Muscle layer of duodenum (tissue), 2 donors: Measurements from ENCODE around the gene PODXL2.

ENCODE experiments used
- H3K27ac ChIP-seq: one replicate; pipeline ENCODE4 v1.7.0; 2013; ENCODE audit warnings: mild to moderate bottlenecking, low read length
- H3K27me3 ChIP-seq: one replicate; pipeline ENCODE4 v1.7.0; 2013; ENCODE audit warnings: low read depth, mild to moderate bottlenecking, control low read depth, low read length
- H3K36me3 ChIP-seq, 2 donors: one replicate each; pipeline ENCODE4 v1.7.0; 2013; ENCODE audit warnings: low read length in 2 of 2, control low read depth in 1 of 2, mild to moderate bottlenecking in 1 of 2; ENCODE audit not compliant: insufficient read depth in 2 of 2, control insufficient read depth in 1 of 2
- H3K4me1 ChIP-seq, 2 donors: one replicate each; pipeline ENCODE4 v1.7.0; 2013; ENCODE audit warnings: low read length in 2 of 2, mild to moderate bottlenecking in 2 of 2, control low read depth in 1 of 2, moderate library complexity in 1 of 2; ENCODE audit not compliant: insufficient read depth in 2 of 2, control insufficient read depth in 1 of 2
- H3K4me3 ChIP-seq, 2 donors: one replicate each; pipeline ENCODE4 v1.7.0; 2013; ENCODE audit warnings: low read length in 2 of 2, low read depth in 1 of 2, mild to moderate bottlenecking in 1 of 2
- H3K9me3 ChIP-seq, 2 donors: one replicate each; pipeline ENCODE4 v1.7.0; 2013; ENCODE audit warnings: low read length in 2 of 2, control low read depth in 1 of 2, mild to moderate bottlenecking in 1 of 2; ENCODE audit not compliant: control insufficient read depth in 1 of 2
- donor health status: healthy.

Gene PODXL2, protein sequence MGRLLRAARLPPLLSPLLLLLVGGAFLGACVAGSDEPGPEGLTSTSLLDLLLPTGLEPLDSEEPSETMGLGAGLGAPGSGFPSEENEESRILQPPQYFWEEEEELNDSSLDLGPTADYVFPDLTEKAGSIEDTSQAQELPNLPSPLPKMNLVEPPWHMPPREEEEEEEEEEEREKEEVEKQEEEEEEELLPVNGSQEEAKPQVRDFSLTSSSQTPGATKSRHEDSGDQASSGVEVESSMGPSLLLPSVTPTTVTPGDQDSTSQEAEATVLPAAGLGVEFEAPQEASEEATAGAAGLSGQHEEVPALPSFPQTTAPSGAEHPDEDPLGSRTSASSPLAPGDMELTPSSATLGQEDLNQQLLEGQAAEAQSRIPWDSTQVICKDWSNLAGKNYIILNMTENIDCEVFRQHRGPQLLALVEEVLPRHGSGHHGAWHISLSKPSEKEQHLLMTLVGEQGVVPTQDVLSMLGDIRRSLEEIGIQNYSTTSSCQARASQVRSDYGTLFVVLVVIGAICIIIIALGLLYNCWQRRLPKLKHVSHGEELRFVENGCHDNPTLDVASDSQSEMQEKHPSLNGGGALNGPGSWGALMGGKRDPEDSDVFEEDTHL

DNA sequence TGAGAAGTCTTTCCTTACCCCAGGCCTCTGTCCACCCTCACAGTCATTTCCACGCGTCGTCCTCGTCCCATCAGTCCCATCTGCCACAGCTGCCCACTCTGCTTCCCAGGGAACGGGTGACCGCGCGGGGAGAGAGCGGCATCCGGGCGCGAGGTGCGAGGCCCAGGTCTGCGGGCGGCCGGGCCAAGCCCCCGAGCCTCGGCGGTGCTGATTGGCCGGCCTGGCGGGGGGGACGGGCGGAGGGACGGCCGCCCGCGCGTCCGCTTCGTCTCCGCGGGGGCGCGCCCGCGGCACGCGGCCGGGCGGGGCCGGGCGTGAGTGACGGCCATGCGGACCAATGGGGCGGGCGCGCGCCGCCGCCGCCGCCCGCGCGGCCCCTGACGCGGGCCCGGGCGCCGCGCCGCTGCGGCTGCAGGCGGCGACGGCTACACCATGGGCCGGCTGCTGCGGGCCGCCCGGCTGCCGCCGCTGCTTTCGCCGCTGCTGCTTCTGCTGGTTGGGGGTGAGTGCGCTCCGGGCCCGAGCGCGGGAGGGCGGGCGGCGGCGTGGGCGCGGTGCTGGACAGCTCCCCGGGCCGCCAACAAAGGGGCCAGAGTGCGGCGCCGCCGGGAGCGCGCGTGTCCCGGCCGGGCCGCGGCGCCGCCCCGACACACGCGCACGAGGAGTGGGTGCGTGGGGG is at the start of gene PODXL2:
Gene PODXL2 (plus strand): TSS at position 398 of the 679 bp plus-strand sequence. CDS start 35 bp downstream, at position 433.
- Histone ChIP-seq H3K36me3 (no peaks in the 10 kb centered on the region), H3K4me1 (peaks cover 0 to 12% of the 10 kb centered on the region in 2 donors), H3K9me3 (no peaks in the 10 kb centered on the region), H3K27me3 (peaks cover 13% of the 10 kb centered on the region), H3K27ac (no peak within 1 kb of the TSS), H3K4me3 (peak within 1 kb of the TSS; percentile 46 to 75)

DNA sequence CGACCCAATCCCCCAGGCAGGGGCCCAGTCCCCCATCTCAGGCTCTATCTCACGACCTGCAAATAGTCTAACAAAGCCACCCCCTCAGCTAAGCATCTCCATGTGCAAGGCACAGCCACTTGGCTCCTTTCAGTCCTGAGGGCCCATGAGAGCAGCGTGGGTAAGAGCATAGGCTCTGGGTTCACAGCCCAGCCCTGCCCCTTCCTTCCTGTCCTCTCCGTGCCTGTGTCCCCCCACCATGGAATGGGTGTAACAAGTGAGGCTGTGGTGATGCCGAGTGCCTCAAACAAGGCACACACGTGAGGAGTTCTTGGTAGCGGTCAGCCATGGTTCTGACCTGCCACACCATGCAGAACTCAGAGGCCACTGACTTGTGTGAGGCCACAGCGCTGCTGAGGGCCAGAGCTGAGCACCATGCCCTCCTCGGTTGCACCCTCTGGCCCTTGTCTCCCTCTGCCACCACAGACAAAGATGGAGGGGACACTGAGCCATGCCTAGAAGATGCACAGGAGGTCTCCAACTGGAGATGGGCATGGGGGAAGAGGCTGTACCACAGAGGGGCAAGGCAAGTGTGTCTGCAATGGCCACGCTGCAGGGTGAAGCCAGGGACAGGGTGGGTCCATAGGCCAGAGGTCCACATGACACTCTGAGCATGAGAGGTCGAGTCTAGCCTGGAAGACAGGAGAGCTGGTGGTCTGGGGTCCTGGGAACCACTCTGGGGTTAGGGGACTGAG is 48.5 kb upstream of the PODXL2 start:
- no peaks in the 10 kb centered on the region for H3K27me3 ChIP-seq
- no peak overlapping the region for H3K4me3 ChIP-seq
- H3K36me3 ChIP-seq, result peaks cover 0 to 27% of the 10 kb centered on the region in 2 donors
- no peaks in the 10 kb centered on the region for H3K9me3 ChIP-seq
- H3K27ac ChIP-seq, result no peak overlapping the region
- peaks cover 0 to 7% of the 10 kb centered on the region in 2 donors for H3K4me1 ChIP-seq

DNA sequence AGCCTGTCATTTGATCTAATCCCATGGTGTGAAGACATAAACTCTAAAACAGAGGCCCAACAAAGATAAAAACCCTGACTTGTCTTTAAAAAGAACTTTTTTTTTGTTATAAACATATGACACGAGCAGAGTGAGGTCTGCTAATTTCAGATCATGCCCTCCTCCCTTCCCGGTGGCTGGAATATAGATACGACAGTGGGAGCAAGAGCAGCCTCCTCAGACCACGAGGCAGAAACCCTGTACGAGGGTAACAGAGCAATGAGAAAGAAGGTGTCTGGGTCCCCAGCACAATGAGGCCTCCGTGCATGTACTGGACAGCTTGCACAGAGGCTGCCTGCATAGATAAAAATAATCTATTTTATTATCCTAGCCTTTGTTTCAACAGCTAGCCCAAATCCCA is 44.3 kb upstream of the PODXL2 start:
- H3K27ac ChIP-seq, result no peak overlapping the region
- H3K4me3 ChIP-seq, result no peak overlapping the region
- H3K27me3 ChIP-seq, result no peaks in the 10 kb centered on the region
- no peaks in the 10 kb centered on the region for H3K36me3 ChIP-seq
- peaks cover 7 to 42% of the 10 kb centered on the region in 2 donors for H3K4me1 ChIP-seq
- no peaks in the 10 kb centered on the region for H3K9me3 ChIP-seq

DNA sequence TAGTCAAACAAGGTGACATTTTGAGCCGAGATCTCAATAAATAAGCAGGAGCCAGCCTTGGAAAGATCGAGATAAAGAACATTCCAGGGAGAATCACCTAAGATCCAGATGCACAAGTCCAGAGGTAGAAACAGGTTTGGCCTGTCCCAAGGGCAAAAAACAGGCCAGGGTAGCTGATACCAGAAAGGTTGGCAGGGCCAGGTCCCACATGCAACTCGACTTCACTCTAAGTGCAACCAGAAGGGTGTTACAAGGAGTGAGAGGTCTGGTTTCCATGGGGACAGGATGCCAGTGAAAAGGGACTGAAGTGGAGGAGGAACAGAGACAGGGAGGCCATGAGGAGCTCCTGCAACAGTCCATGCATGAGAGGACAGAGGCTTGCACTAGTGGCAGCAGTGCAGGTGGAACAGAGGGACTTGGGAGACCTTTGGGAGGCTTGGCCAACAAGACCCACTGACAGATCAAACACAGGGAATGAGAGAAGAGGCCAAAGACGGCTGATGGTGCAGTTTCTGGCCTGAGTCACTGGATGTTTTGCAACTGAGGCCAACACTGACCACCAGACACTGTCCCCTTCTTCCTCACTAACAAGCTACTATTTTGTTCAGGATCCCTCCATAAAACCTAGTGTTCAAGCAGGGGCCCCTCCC is 43.7 kb upstream of the PODXL2 start:
- H3K27ac ChIP-seq, result no peak overlapping the region
- H3K4me1 ChIP-seq, result peaks cover 7 to 42% of the 10 kb centered on the region in 2 donors

DNA sequence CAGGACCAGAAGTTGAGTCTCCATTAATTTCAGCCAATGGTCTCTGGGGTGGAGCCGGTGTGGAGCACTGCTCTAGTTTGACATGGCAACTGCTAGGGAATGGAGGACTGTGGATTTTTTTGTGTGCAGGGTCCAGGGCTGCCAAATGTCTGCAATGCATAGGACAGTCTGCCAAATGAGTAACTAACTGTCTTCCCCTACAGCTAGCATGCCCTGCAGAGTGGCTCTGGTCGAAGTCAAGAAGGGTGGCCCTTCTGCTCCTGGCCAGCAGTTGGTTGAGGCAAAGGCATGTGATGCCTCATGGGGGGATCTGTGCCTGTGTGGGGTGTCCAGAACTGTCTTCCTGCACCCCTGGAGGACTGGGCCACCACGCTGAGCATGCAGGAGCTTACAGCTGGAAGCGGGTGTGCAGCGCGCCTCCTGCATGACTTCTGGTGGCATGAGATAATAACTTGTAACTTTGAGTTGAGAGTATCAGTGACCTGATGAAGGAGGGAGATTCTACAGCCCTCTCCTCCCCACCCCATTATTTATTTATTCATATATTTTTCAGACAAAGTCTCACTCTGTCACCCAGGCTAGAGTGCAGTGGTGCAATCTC is 43.1 kb upstream of the PODXL2 start:
- H3K4me3 ChIP-seq, result no peak overlapping the region
- H3K4me1 ChIP-seq, result peaks cover 7 to 42% of the 10 kb centered on the region in 2 donors
- no peaks in the 10 kb centered on the region for H3K27me3 ChIP-seq
- no peak overlapping the region for H3K27ac ChIP-seq
- H3K36me3 ChIP-seq, result no peaks in the 10 kb centered on the region
- no peaks in the 10 kb centered on the region for H3K9me3 ChIP-seq

More for the DNA sequence above, 43.7 kb upstream of the PODXL2 start:
- H3K9me3 ChIP-seq, result no peaks in the 10 kb centered on the region
- no peak overlapping the region for H3K4me3 ChIP-seq
- no peaks in the 10 kb centered on the region for H3K36me3 ChIP-seq
- no peaks in the 10 kb centered on the region for H3K27me3 ChIP-seq

DNA sequence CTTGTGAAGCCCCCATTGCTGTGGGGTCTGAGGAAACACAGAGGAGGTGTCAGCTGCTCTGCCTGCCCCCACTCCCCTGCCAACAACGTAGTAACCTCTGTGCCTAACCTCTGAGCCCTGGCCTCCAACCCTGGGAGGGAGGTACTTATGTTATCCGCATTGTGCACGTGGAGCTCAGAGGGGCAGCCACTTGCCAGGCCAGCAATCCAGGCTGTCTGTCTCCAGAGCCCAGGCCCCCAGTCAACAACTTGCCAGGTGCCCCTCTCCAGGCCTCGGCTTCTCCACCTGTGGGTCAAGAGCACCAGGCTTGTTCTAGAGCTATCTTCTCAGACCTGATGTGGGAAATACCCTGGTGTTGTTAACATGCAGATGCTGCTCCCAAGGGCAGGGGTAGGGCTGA is 41.1 kb upstream of the PODXL2 start:
- Histone ChIP-seq H3K9me3 (no peaks in the 10 kb centered on the region), H3K27ac (no peak overlapping the region), H3K36me3 (no peaks in the 10 kb centered on the region), H3K27me3 (no peaks in the 10 kb centered on the region), H3K4me3 (no peak overlapping the region), H3K4me1 (peaks cover 7 to 52% of the 10 kb centered on the region in 2 donors)

DNA sequence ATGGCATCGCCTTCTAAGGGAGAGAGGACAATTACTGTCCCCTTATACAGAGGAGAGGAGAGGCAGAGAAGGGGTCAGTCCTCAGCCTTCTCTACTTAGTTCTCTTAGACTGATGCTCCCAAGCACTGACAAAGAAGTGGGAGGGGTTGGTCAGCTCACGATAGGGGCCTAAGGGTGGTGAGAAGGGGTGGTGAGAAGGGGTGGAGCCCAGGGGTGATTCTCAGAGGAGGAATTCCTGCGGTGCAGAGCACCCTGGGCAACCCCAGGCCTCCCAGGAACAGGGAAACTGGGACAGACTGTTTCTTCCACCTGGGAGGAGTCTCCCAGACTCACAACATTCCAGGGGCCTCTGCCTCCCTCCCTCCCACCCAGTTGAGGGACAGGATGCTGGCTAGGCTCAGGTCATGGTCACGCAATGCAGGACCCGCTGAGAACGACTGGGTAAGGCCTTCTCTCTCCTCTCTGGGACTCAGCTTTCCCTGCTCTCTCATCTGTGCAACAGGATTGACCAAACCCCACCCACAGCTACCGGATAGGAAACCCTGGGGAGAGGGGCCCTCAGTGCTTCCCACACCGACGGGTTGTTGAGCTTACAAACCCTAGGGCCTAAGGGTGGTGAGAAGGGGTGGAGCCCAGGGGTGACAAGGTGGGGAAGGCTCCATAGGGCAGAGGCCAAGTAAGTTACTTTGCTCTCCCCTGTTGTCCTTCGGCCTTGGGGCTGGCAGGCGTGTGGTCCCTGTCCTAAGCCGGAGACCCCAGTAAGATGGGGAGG is 40.0 kb upstream of the PODXL2 start:
- Histone ChIP-seq H3K27me3 (no peaks in the 10 kb centered on the region), H3K4me3 (peak overlapping the region; percentile 73 to 93), H3K9me3 (no peaks in the 10 kb centered on the region), H3K4me1 (peaks cover 7 to 52% of the 10 kb centered on the region in 2 donors), H3K36me3 (no peaks in the 10 kb centered on the region), H3K27ac (no peak overlapping the region)

DNA sequence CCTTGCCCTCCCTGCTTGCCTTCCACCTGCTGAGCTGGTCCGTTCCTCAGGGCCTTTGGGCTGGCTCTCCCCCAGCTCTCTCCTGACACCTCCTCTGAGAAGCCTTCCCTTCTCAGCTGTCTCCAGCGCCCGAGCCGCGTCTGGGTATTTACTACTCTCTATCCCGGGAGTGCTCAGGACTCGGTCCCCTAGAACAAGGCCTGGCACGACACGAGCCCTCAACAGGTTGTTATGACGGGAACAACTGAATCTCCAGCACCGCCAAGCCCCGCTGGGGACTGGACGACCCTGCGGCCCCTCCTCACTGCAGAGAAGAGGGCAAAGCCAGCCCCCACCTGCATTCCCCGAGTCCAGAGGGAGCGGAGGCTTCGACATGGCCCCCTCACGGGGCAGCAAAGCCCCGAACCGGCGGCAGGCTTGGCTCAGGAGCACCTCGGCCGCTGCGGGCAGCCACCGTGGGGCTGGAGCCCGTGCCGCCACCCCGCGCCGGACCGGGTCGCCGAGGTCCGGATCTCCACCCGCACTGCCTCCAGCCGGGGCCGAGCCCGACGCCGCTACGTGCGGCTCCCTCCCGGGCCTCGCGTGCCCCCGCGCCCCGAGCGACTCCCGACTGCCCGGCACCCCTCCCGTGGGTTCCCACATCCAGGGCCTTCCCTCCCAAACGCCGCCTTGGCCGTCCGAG is 39.2 kb upstream of the PODXL2 start:
- Histone ChIP-seq H3K9me3 (no peaks in the 10 kb centered on the region), H3K36me3 (no peaks in the 10 kb centered on the region), H3K4me3 (peak overlapping the region; percentile 73 to 93), H3K27me3 (no peaks in the 10 kb centered on the region), H3K4me1 (peaks cover 7 to 52% of the 10 kb centered on the region in 2 donors), H3K27ac (peak overlapping the region; percentile 66)

DNA sequence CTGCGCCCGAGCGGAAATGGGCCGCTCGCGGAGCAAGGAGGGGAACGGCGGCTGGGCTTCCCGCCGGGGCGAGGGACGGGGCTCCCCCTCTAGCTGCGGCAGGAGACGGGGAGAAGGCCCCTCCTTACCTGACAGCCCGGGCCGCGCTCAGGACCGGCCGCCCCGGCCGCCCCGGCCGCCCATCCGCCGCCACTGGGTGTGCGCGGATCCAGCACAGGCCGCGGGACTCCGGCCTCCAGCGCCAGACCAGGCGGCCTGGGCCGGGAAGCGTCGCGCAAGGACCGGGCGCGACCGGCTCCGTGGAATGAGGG is 38.7 kb upstream of the PODXL2 start:
- no peaks in the 10 kb centered on the region for H3K27me3 ChIP-seq
- H3K9me3 ChIP-seq, result no peaks in the 10 kb centered on the region
- no peaks in the 10 kb centered on the region for H3K36me3 ChIP-seq
- peak overlapping the region; percentile 73 to 93 for H3K4me3 ChIP-seq
- H3K27ac ChIP-seq, result peak overlapping the region; percentile 66
- H3K4me1 ChIP-seq, result peaks cover 7 to 52% of the 10 kb centered on the region in 2 donors
